ENCODE data around the gene PDCL2. TPM values are rescaled to one million over a fixed set of nuclear protein-coding genes. Genes with fewer than 3 reads are reported as not detected.
A peak's percentile ranks its signal among the peaks of the same experiment; 100 is the strongest.

PDCL2 gene, protein sequence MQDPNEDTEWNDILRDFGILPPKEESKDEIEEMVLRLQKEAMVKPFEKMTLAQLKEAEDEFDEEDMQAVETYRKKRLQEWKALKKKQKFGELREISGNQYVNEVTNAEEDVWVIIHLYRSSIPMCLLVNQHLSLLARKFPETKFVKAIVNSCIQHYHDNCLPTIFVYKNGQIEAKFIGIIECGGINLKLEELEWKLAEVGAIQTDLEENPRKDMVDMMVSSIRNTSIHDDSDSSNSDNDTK
- not detected for total RNA-seq (ENCODE audit: unreplicated experiment)
- long read RNA-seq = 0 reads

DNA sequence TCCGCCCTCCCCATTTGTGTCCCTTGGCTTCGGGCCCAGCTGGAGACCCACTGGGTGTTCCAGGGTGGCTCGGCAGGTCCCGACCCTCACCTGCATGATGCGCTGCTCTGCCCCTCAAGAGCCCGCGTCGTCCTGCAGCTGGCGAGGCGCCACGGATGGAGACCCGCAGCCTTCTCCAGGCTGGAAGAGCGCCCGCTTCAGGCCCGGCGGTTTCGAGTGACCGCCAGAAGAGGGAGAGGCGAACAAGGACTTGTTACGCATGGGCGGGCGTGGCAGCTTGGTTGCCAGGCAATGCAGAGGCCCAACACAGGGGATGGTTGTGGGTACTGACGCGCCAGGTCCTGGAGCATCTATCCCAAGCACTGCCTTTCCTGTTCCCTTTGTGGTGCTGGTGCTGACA is at the start of gene PDCL2:
TSS of gene PDCL2 (minus strand) at position 232 of the 400 bp plus-strand sequence. CDS start at position 96, 136 bp downstream.
- Mint-ChIP-seq H3K27ac (ENCODE audit: unreplicated experiment) (no peak within 1 kb of the TSS), H3K27me3 (ENCODE audit: unreplicated experiment) (peaks cover 1% of the 10 kb centered on the region), H3K4me3 (ENCODE audit: unreplicated experiment) (no peak within 1 kb of the TSS), H3K9me3 (ENCODE audit: unreplicated experiment) (no peaks in the 10 kb centered on the region), H3K4me1 (ENCODE audit: unreplicated experiment) (no peaks in the 10 kb centered on the region), H3K36me3 (ENCODE audit: low read depth, unreplicated experiment) (peaks cover 7% of the 10 kb centered on the region)
- no peak for DNase-seq (ENCODE audit: low spot score)
- TF ChIP-seq, protein P1, sequence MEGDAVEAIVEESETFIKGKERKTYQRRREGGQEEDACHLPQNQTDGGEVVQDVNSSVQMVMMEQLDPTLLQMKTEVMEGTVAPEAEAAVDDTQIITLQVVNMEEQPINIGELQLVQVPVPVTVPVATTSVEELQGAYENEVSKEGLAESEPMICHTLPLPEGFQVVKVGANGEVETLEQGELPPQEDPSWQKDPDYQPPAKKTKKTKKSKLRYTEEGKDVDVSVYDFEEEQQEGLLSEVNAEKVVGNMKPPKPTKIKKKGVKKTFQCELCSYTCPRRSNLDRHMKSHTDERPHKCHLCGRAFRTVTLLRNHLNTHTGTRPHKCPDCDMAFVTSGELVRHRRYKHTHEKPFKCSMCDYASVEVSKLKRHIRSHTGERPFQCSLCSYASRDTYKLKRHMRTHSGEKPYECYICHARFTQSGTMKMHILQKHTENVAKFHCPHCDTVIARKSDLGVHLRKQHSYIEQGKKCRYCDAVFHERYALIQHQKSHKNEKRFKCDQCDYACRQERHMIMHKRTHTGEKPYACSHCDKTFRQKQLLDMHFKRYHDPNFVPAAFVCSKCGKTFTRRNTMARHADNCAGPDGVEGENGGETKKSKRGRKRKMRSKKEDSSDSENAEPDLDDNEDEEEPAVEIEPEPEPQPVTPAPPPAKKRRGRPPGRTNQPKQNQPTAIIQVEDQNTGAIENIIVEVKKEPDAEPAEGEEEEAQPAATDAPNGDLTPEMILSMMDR (IDR thresholded peaks at IDR 0.05; ENCODE audit: unreplicated experiment) = no peak

DNA sequence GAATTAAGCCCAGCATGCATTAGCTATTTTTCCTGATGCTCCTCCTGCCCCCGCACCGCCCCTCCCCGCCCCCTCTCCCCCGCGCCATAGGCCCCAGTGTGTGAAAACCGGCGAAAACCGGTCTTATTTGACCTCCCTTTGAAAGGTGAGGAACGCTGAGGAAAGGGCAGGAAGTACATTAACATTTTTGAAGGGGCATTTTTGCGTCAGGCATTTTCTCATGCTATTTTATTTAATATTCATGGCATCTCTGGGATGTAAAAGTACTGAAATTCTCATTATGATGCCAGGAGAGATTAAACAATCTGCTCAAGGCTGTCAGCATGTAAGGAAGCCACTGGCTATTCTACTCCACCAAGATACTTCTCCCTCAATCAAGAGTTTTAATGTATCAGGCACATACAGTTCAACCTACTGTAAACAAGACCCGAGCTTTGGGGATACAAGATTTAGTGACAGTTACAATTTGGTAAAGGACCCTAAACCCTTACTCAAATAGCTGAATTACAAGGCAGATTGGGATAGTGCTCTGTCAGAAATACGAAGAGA is 45.3 kb upstream of the PDCL2 start:
- Mint-ChIP-seq H3K36me3 (ENCODE audit: low read depth, unreplicated experiment) (peaks cover 5% of the 10 kb centered on the region), H3K27me3 (ENCODE audit: unreplicated experiment) (peaks cover 5% of the 10 kb centered on the region), H3K27ac (ENCODE audit: unreplicated experiment) (no peak overlapping the region), H3K9me3 (ENCODE audit: unreplicated experiment) (no peaks in the 10 kb centered on the region), H3K4me1 (ENCODE audit: unreplicated experiment) (peaks cover 27% of the 10 kb centered on the region), H3K4me3 (ENCODE audit: unreplicated experiment) (no peak overlapping the region)
- TF ChIP-seq, protein P1 (IDR thresholded peaks at IDR 0.05; ENCODE audit: unreplicated experiment) = no peak
- DNase-seq (ENCODE audit: low spot score) = peak; percentile 15

DNA sequence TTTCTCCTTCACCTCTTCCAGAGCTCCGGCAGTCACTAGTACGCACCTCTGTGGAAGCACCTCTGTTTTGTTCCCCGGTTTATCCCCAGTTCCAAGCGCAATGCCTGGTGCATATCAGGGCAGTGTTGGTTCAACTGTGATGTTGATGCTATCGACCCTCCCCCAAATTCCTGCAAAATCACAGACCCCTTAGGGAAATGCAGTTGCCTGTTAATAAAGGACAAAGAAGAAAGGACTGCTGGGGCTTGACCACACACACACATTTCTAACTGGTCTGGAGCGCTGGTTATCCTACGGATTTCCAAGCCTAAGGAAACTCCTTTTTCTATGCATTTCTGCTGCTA is 44.6 kb upstream of the PDCL2 start:
- Mint-ChIP-seq H3K36me3 (ENCODE audit: low read depth, unreplicated experiment) (peaks cover 5% of the 10 kb centered on the region), H3K27me3 (ENCODE audit: unreplicated experiment) (peaks cover 5% of the 10 kb centered on the region), H3K4me3 (ENCODE audit: unreplicated experiment) (peak overlapping the region; percentile 95), H3K9me3 (ENCODE audit: unreplicated experiment) (no peaks in the 10 kb centered on the region), H3K4me1 (ENCODE audit: unreplicated experiment) (peaks cover 27% of the 10 kb centered on the region), H3K27ac (ENCODE audit: unreplicated experiment) (peak overlapping the region; percentile 76)
- no peak for DNase-seq (ENCODE audit: low spot score)
- TF ChIP-seq, protein P1 (IDR thresholded peaks at IDR 0.05; ENCODE audit: unreplicated experiment) = no peak

DNA sequence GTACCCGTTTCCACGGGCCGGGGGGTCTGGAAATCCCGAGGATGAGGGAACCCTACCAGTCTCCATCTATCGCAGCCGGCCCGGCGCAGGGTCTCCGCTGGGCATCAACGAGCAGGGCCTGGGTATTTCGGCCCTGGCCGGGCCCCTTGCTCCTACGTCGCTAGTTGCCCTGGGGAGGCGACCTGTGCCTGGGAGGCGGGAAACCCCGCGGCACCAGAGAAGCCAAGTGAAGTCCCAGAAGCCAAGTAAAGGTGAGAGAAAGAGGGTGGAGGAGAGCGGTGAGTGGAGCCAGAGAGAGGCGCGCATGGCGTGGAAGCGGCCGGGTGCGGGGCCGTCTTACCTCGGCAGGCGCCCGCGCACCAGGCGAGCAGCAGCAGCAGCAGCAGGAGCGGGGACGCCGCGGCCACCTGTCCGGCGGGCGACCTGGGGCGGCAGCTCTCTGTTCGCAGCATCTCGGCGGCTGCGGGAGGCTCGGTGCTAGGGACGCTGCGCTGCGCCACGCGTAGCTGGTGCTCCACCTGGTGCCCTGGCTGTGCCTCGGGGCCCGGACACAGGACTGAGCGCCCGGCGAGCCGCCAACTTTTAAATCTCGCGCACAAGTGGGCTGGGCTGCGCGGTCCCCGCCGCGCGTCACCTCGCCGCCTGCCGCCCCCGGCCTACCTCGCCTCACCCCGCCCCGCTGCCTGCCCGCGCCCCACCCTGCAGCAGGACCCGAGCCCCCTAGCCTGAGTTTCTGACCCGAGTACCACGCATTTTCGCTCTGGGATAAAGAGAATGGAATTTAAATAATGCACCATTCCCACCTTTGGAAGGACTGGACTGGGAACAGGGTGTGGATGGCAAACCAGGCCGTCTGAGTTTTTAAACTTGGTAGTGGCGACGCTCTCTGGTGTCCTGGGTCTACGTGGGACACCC is 44.0 kb upstream of the PDCL2 start, which contains the start of gene NMU:
TSS of gene NMU (minus strand) at position 558 of the 915 bp plus-strand sequence. CDS start at position 452, 106 bp downstream.
- Mint-ChIP-seq H3K4me3 (ENCODE audit: unreplicated experiment) (peak within 1 kb of the TSS; percentile 95), H3K27ac (ENCODE audit: unreplicated experiment) (peak within 1 kb of the TSS; percentile 76), H3K9me3 (ENCODE audit: unreplicated experiment) (no peaks in the 10 kb centered on the region), H3K36me3 (ENCODE audit: low read depth, unreplicated experiment) (peaks cover 5% of the 10 kb centered on the region), H3K4me1 (ENCODE audit: unreplicated experiment) (peaks cover 25% of the 10 kb centered on the region), H3K27me3 (ENCODE audit: unreplicated experiment) (peaks cover 5% of the 10 kb centered on the region)
- TF ChIP-seq, protein P1 (IDR thresholded peaks at IDR 0.05; ENCODE audit: unreplicated experiment) = no peak
- peak; percentile 48 for DNase-seq (ENCODE audit: low spot score)
